Tibial nerve (tissue), 4 donors: ENCODE measurements around the gene FRY.

Source experiments
- CTCF ChIP-seq, 5 experiments: fragments of 200-600 bp in 3 of 5; fragments of 450-650 bp in 2 of 5; sonication (generic) in 3 of 5; IDR thresholded peaks; one replicate each; pipeline ENCODE4 v1.5.1; 2016 to 2019; ENCODE audit warnings: antibody characterized with exemption in 5 of 5, mild to moderate bottlenecking in 3 of 5, moderate library complexity in 2 of 5
- EP300 ChIP-seq, 2 donors: sonication (generic); formaldehyde crosslinking; IDR thresholded peaks; one replicate each; pipeline ENCODE4 v1.6.1; 2017; ENCODE audit warnings: antibody characterized with exemption in 2 of 2, mild to moderate bottlenecking in 1 of 2
- POLR2A ChIP-seq, 2 donors: fragments of 450-650 bp; IDR thresholded peaks; one replicate each; pipeline ENCODE4 v1.6.1; 2017; ENCODE audit warnings: antibody characterized with exemption in 2 of 2, mild to moderate bottlenecking in 2 of 2, moderate library complexity in 2 of 2

DNA sequence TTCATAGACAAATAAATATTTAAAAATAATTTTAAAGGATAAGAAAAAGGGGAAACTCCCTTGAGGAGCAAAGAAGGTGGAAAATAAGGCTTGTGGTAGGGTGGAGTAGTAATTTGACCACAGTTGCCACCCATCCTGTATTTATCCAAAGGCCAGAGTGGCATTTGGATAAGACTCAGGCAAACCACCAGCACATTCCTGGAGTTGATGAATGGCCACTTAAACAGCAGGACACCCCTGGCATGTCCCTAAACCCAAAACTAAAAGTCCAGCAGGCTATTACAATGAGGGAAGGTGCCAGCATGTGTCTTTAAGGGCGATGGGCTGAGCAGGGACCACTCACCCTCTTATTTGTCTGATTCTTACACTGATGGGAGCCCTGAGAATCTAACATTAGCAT lies 9.8 kb upstream of the FRY start:
- TF ChIP-seq EP300 (IDR thresholded peaks at IDR 0.05) (no peak), CTCF (IDR thresholded peaks at IDR 0.05) (no peak), POLR2A (IDR thresholded peaks at IDR 0.05) (no peak)
